ENCODE measurements around the gene TBC1D1.

TBC1D1 gene

DNA sequence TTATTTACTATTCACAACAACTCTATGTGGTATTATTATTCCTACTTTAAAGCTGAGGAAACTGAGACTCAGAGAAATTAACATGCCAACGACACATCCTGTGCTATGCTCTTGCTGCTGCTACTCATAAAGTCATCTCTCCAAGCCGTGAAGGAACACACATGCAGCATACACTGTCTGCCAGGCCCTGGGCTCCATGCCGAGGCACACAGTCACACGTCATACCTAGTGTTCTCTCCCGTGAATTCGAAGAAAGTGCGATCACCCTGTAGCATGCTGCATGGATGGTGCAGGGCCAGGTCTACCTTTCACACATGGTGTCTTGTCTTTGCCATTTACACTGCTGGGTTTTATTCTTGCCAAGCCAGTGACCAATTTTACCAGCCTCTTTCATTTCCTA is 34.1 kb downstream of the TBC1D1 start:
- no peak for DNase-seq

DNA sequence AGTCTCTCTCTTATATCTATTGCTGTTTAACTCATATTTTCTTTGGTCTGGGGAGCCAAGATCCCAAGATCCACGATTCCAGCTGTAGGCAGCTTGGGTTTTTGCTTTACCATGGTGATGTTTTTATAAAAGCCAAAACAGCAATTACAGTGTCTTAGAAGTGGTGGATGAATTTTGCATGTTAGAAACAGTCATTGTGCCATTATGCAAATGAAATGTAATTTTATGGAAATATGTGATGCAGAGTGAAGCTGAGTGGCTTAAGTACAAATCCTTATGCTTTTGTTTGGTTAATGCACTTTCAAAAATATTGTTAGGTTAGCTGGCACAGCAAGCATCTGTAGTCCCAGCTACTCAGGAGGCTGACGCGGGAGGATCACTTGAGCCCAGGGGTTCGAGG is 36.5 kb downstream of the TBC1D1 start:
- no peak for DNase-seq

DNA sequence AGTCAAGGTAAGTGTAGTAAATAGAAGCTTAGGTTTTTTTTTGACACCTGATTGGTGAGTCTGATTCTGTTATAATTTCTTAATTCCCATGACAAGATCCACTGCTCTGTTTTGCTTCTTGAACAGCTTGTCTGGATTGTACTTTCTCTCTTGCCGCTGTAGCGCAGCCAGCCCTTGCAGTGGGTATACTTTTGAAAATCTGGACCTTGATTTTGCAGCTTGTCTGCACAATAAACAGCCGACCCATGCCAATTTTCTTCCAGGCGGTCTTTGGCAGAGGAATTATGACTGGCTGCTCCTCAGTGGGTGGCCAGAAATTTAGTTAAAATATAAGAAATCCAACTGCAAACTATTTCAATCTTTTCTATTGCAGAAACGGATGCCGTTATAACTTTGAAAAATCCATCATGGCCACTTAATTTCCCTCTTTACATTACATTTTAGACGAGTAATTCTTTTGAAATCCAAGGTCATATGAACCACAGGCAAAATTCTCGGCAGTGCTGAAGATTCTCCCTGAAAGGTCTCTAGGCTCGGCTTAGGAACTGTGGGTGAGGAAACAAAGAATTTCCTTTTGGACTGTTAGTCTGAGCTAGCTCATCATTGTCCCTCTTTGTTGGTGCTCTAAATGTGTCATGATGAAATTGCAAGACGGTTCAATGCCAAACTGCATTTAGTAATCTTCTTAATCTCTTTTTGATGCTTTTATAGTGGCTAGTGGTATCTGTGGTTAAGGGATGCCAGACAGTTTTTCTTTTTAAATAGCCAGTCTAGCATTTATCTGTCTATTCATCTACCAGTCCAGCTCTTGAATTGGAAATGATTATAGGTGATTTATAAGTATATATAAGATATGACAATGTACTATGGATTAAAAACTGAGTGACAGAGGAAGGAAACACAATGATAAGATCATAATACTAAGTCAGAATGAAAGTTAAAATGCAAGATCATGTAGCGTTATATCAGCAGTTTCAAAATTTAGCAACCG is 37.8 kb downstream of the TBC1D1 start:
- DNase-seq = no peak

DNA sequence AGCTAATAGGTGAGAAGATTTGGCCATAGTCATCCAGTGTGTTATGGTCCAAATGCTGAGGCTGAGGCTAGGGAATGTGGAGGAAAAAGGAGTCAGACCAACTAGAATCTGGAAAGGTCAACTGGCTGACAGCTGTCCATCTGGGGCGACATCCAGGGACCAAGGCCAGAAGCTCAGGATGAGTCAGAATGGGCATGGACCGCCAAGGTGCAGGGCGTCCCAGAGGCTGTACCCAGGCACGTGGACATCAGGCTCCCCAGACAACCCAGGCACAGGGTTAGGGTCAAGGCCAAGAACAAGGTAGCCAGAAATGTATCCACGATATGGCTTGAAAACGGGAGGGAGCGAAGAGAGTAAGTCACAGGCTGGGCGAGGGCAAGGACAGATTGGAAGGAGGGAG is 43.2 kb downstream of the TBC1D1 start:
- no peak for DNase-seq

DNA sequence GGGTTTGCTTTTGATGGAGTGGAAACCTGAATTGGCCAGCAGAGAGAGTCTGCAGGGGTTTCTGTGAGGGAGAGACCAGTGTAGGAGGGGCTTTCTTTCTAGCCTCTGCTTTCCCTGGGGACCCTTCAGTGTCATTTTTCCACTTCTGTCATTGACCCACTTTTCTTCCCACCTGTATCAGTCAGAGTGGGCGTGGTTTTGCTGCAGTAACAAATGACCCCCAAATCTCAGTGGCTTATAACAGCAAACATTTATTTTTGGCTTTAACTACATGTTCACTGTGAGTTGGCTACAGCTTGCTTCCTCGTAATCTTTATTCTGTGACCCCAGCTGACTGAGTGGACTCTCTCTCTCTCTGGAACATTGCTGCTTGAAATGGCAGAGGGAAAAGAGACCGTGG is 43.7 kb downstream of the TBC1D1 start:
- no peak for DNase-seq

DNA sequence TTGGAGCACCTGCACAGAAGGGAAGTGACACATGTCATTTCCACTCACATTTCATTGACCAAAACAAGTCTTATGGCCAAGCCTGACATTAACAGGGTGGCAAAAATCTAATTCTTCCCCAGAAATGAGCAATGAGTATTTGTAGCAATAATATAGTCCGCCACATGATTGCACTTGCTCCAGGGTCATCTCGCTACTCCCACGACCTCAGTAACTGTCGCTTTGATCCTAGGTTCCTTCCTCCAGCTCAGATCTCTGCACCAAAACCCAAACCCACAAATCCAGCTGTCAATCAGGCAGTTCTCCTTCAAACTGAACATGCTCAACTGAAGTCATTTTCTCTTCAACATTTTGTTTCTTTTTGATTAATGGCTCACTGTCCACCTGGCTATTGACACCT is 44.1 kb downstream of the TBC1D1 start:
- DNase-seq = peak; percentile 75 to 86

- peak; percentile 27 to 31 for DNase-seq
Observed at GRCh38 chr4:37936889-37937498, 46.1 kb downstream of the TBC1D1 start.

- DNase-seq = no peak
Observed at GRCh38 chr4:37938208-37938607, 47.3 kb downstream of the TBC1D1 start.

DNA sequence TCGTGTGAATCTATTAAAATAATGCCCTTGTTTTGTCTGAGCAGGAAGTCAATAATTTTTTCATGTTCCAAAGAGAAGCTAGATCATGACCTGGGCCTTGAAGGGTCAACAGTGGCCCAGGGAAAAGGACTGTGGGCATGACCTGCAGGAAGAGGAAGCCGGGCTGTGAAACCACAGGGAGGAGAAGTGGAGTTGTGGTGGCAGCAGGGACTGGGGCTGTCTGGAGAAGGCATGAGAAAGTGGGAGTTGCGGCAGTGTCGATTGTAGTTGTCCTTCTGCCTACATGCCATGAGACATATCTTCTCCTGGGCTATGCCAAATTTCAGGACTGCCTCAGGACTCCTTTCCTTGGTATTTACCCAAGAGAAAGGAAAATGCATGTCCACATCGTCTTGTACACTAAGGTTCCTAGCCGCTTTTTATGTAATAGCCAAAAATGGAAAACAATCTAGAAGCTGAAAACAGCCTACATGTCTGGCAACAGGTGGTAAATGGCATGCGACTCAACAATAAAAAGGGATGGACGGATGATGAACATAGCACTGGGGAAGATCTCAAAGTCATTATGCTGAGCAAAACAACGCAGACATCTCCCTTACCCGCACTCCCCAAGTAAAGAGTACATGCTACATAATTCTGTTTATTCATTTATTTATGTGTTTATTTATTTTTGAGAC is 55.8 kb downstream of the TBC1D1 start:
- DNase-seq = peak; percentile 89 to 94

DNA sequence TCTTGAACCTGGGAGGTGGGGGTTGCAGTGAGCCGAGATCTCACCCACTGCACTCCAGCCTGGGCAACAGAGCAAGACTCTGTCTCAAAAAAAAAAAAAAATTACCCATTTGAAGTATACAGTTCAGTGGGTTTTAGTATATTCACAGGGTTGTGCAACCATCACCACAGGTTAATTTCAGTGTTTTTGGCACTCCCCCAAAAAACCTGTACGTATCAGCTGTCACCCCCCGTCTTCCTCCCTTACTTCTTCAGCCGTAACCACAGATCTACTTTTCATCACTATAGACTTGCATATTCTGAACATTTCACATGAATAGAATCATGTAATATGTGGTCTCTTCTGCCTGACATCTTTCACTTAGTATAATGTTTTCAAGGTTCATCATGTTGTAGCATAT is 57.7 kb downstream of the TBC1D1 start:
- DNase-seq = no peak

DNA sequence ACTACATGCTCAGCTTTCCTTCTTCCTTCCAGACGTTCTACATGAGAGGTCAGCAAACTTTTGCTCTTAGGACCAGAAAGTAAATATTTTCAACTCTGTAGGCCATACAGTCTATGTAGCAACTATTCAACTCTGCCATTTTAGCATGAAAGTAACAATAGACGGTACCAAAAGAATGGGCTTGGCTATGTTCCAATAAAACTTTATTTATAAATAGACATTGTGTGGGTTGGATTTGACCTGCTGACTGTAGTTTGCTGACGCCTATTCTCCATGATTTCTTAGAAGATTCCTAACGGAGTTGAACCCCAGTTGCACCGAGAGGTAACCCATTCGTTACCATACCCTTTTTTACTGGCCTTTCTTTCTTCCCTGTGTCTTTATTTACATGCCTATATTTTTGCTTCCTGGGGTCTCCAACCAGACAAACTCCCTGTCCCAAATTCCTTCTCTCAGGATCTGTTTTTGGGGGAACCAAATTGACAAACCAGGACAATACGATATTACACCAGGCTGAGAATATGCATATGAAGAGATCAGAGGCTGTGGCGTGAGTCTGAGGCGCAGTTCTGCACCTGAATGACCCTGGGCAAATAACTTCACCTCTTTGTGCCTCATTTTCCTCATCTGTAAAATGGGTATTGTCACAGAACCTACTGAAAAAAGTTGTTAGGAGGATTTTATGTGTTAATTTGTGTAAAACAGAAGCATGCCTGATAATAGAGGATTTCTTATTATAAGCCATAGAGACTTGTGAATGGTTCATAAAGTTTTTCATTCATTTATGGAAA is 58.9 kb downstream of the TBC1D1 start:
- DNase-seq = no peak

DNA sequence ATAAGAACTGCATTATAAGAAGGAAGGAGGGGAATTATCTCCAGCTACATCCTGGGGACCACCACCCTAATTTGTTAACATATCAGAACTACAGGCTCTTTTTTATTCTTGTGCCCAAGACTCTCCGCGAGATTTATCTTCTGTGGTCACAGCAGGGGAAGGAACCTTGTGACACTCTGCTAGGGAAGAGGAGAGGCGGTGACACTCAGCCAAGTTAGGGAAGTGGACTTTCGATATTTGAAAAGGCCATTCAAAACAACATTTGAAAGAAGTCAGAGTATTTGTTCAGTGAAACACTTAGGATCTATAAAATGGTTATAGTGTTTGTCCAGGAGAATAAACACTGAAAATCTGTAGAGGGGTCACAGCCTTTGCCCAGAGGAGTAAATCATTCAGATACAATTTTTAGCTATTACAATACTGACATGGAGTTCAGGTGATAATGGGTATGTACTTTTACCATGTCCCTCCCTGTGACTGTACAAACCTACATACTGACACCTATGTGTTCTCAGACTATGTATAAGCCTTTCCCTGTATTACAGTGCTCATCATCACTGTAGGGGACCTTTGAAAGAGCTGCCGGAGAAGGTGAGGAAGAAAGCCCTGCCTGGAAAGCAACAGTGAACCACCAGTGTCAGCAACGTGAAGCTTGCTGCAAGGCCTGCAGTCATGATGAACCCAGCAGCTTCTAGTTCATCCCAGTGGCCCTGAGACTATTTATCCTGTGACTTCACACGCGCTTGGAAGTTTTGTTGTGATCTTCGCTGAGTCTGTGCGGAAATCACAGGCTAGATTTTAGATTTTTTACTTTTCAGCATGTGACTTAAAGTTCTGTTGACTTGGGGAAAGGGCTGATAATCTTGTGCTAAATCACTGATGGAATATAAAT is 60.8 kb downstream of the TBC1D1 start:
- DNase-seq = peak; percentile 83 to 88

DNA sequence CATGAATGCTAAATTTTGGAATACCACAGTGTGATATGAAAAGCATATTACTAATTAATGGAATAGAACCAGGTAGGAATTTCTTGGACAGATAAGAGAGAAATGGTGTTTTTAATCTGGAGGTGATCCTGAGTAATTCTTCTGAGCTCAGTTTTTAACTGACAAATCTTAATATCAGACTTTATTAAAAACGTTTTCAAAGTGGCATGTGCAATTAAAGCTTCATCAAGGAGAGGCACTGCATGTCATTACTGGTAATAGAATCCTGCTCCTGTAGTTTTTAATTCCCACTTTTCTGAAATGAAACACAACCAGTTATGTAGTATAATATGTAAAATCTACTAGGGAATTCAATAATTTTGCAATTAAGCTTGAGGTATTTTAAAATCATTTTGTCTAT is 62.3 kb downstream of the TBC1D1 start:
- no peak for DNase-seq

DNA sequence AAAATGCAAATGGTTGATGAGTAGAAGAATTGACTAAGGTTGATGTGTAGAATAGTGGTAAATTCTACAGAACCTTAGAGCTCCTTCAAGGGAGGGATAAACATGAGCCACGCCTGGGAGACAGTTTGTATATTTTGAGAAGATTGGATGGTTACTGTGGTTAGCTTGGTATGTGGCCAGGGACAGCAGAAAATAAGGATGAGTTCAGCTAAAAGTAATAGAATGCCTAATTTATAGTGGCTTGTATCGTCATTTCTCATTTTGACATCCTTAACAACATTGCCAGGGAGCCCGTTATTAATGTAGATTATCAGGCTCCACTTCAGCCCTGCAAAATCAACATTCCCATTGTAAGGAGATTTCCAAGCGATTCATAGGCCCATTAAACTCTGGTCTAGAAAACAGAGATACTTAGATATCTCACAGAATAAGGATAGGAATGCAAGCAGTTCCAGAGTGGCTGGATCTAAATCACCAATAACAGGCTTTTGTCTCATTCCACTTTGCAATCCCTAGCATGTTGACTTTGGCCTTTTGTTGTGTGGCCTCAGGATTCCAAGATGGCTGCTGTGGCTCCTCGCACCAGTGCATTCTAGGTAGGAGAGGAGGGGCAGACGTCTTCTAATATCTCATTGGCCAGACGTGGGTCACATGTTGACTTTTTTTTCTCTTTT is 62.9 kb downstream of the TBC1D1 start:
- DNase-seq = peak in 1 of 2 donors; percentile 4

DNA sequence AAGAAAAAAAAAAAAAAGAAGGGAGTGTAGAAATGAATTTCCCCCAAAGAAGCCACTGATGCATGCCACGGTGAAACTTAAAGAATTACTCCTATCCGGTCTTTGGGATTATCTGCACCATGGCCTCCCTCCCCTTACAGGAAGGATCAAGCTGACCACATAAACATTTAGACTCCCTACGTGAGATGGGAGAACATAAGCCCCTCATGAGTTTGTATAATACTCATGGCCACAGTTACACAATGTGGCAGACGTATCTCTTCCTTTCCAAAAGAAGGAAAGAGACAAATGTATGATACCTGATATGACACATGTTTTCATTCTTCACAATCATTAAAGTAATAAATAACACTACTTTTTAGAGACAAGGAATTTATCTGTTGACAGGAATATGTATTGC is 66.1 kb downstream of the TBC1D1 start:
- DNase-seq = no peak

DNA sequence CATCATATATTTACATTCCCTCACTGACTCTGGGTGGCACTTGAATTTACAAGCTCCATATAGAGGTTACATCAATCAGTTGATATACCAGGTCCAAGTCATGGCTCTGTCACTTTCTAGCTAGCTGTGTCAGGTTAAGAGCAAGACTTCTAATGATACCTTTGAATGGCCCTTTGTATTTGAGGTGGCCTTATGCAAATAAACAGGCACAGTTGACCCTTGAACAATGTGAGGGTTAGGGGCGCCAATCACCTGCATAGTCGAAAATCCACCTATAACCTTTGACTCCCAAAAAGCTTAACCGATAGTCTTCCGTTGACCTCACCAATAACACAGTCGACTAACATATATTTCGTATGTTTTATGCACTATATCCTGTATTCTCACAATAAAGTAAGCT is 68.0 kb downstream of the TBC1D1 start:
- no peak for DNase-seq

- no peak for DNase-seq
Observed at GRCh38 chr4:37960098-37960497, 69.2 kb downstream of the TBC1D1 start, which contains the start of gene PTTG2. PTTG2 (plus strand) TSS chr4:37960398; CDS start chr4:37960435, 37 bp downstream.

- no peak for DNase-seq
Observed at GRCh38 chr4:37960679-37961450, 70.0 kb downstream of the TBC1D1 start.

DNA sequence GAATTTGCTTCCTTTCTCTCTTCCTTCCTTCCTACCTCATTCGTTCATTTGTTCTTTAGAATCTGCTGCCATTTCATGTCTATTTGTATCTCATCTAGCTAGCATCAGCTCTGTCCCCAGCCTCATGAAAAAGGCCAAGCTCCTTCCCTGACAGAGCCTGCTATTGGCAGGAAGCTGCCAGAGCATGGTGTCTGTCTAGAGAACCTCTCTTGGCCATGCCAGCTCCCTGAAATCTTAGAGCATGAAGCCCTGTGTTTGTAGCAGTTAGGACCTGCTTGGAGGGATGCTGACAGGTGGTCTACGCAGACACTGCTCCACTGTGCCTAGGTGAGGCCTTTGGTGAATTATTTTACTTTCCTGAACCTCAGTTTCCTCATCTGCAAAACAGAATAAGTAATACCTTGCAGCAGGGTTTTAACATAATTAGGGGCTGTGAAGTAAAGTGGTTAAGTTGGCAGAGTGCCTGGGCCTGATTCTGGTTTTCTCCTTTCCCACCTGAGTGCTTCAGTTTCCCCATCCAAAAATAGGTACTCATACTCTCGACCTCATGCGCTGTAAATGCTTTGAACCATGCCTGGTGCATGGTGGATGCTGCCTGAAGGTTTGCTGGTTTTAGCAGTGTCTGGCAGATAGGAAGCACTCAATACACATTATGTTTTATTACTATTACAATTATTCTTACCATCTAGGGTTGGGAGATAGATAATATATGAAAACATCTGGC is 74.0 kb downstream of the TBC1D1 start:
- no peak for DNase-seq

Data from inflammatory macrophage (primary cell).